ENCODE results near the gene PDE2A. TPM values are rescaled to one million over a fixed set of nuclear protein-coding genes. Genes with fewer than 3 reads are reported as not detected.

The PDE2A gene
- total RNA-seq, 4 donors from 2014 or later = 40.6 to 68.8 (median 47.6) TPM

DNA sequence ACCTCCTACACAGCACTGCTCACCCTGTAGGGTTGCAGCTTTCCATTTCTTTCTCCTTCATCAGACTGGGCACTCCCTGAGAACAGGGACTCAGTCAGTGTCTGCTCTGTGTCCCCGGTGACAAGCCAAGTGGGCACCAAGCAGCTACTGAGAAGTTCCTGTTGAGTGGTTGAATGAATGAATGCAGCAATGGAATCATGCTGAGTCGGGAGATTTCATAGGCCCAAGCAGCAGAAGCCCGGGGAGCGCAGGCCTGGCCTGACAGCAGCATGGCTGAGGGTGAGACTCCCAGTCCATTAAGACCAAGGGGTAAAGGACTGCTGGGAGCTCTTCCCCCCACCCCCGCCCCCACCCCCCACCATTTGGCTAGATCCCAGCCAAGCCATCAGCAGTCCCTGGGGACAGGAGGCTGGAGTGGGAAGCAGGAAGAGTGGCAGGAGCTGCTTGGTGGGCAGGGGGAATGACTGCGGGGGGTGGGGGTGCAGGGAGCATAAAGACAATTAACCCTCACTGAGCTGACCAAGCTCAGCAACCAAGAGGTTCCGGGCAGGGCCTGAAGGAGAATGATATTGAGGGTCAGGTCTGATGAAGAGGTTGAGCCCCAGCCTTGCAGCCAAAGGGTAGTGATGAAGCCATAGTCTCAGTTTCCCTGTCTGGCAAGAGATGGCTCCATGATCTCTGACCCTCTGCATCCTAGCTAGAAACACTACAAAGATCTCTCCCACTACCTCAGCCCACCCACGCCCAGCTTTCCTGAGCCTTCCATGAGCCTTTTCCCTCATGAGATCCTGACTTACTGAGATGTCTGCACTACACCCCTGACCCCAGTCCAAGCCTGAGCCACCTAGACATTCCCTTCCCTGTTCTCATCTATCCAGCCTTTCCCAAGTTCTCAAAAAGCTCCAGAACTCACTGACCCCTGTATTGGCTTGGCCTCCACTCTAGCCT, 2.8 kb downstream of the PDE2A start:
- DNase-seq (ENCODE audit: extremely low spot score) = no peak
- TF ChIP-seq POLR2A (IDR thresholded peaks at IDR 0.05; ENCODE audit: low read depth) = no peak
- TF ChIP-seq, protein P1, sequence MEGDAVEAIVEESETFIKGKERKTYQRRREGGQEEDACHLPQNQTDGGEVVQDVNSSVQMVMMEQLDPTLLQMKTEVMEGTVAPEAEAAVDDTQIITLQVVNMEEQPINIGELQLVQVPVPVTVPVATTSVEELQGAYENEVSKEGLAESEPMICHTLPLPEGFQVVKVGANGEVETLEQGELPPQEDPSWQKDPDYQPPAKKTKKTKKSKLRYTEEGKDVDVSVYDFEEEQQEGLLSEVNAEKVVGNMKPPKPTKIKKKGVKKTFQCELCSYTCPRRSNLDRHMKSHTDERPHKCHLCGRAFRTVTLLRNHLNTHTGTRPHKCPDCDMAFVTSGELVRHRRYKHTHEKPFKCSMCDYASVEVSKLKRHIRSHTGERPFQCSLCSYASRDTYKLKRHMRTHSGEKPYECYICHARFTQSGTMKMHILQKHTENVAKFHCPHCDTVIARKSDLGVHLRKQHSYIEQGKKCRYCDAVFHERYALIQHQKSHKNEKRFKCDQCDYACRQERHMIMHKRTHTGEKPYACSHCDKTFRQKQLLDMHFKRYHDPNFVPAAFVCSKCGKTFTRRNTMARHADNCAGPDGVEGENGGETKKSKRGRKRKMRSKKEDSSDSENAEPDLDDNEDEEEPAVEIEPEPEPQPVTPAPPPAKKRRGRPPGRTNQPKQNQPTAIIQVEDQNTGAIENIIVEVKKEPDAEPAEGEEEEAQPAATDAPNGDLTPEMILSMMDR (IDR thresholded peaks at IDR 0.05) = no peak
- TF ChIP-seq EP300 (IDR thresholded peaks at IDR 0.05) = no peak
- TF ChIP-seq POLR2AphosphoS5 (IDR thresholded peaks at IDR 0.05) = no peak
- H3K4me3 ChIP-seq = no peak overlapping the region
- H3K9me3 ChIP-seq = peaks cover 0 to 9% (median 6%) of the 10 kb centered on the region in 4 donors
- 47% methylated on average over 8 of the region's 8 CpGs for WGBS
- H3K27me3 ChIP-seq = peaks cover 3 to 92% (median 35%) of the 10 kb centered on the region in 4 donors
- no peaks in the 10 kb centered on the region for H3K36me3 ChIP-seq
- peaks cover 0 to 5% (median 2%) of the 10 kb centered on the region in 4 donors for H3K4me1 ChIP-seq
- no peak overlapping the region for H3K27ac ChIP-seq (replicated peaks in 1 of 4)
- intact Hi-C loops (cut with DNase I) = no loop called here

DNA sequence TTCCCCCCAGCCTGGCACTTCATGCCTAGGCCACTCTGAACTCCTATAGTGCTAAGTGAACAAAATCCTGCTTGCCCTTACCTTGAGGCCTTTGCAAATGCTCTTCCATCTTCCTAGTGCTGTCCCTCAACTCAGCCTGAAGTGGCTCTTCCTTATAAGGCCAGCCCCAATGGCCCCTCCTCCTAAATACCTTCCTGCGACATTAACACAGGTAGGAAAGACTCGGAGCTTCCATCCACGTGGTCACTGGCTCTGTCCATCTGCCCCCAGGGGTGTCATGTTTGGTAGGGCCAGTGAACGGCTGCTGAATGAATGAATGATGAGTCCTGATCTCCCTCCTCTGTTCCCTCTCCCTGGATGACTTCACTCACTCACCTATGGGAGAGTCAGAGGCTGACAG, 4.2 kb downstream of the PDE2A start:
- intact Hi-C loops (cut with DNase I) = no loop called here
- H3K27ac ChIP-seq (replicated peaks in 1 of 4) = no peak overlapping the region
- TF ChIP-seq POLR2A (IDR thresholded peaks at IDR 0.05; ENCODE audit: low read depth) (no peak), EP300 (IDR thresholded peaks at IDR 0.05) (no peak), POLR2AphosphoS5 (IDR thresholded peaks at IDR 0.05) (no peak)
- TF ChIP-seq, protein P1 (IDR thresholded peaks at IDR 0.05) = no peak
- H3K27me3 ChIP-seq = peaks cover 3 to 88% (median 23%) of the 10 kb centered on the region in 4 donors
- no peaks in the 10 kb centered on the region for H3K36me3 ChIP-seq
- no peak for DNase-seq (ENCODE audit: extremely low spot score)
- WGBS = 53% methylated on average over 4 of the region's 4 CpGs
- peaks cover 0 to 9% (median 6%) of the 10 kb centered on the region in 4 donors for H3K9me3 ChIP-seq
- H3K4me1 ChIP-seq = peaks cover 0 to 5% (median 2%) of the 10 kb centered on the region in 4 donors
- no peak overlapping the region for H3K4me3 ChIP-seq

DNA sequence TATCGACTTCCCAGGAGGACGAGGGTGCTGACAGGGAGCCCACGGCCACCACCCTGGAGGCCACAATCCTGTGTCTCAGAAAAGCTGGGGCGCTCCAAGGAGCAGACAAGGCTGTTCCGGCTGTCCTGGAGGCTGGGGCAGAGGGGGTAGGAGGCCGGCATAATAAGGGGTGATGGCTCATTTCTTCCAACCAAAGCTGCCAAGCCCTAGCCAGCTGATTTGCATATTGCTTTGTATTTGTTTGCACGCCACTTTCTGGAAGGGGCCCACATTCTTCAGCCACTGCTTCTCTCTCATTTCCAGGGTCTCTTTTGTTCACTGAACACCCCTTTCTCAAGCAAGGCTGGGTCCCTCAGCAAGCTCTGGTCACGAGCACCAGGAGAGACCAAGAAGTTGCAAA, 4.7 kb downstream of the PDE2A start:
- Histone ChIP-seq H3K9me3 (peaks cover 0 to 9% (median 6%) of the 10 kb centered on the region in 4 donors), H3K27ac (replicated peaks in 1 of 4) (no peak overlapping the region), H3K36me3 (no peaks in the 10 kb centered on the region), H3K27me3 (peaks cover 3 to 88% (median 19%) of the 10 kb centered on the region in 4 donors), H3K4me1 (peaks cover 0 to 5% (median 2%) of the 10 kb centered on the region in 4 donors), H3K4me3 (no peak overlapping the region)
- TF ChIP-seq POLR2A (IDR thresholded peaks at IDR 0.05; ENCODE audit: low read depth) = no peak
- no peak for TF ChIP-seq EP300 (IDR thresholded peaks at IDR 0.05)
- TF ChIP-seq, protein P1 (IDR thresholded peaks at IDR 0.05) = no peak
- no peak for TF ChIP-seq POLR2AphosphoS5 (IDR thresholded peaks at IDR 0.05)
- WGBS = 54% methylated on average over 8 of the region's 8 CpGs
- no peak for DNase-seq (ENCODE audit: extremely low spot score)
- intact Hi-C loops (cut with DNase I) = no loop called here

DNA sequence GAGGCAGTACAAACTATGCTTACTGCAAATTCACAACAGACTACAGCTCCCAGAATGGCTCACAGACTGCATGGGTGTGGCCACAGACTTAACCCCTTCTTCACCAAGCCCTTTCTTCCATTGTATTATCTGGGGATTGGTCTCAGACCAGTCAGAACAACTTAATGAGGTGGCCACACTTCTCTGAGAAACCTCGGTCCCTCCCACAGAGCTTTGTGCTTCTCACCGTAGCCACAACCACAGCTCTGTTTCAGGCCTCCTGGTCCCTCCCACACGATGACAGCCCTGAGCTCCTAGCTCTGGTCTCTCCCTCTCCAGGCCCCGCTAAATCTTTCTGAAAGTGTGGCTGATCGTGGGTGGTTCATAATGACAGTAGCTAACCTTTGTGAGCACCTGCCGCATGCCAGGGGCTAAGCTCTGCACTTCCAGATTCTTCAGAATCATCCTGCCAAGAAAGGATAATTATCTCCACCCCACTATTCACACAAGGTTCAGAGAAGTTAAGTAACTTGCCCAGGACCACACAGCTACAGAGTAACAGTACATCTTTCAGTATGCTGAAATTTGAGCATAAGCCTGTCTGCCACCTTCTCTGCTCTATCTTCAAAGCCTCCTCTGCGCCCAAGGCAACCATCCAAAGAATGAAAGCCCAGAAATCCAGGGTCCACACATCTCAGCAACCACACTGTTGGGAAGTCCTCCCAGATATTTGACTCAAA, 5.4 kb downstream of the PDE2A start:
- TF ChIP-seq, protein P1 (IDR thresholded peaks at IDR 0.05) = no peak
- no peak for TF ChIP-seq EP300 (IDR thresholded peaks at IDR 0.05)
- no peak for TF ChIP-seq POLR2AphosphoS5 (IDR thresholded peaks at IDR 0.05)
- TF ChIP-seq POLR2A (IDR thresholded peaks at IDR 0.05; ENCODE audit: low read depth) = no peak
- intact Hi-C loops (cut with DNase I) = no loop called here
- H3K4me3 ChIP-seq = no peak overlapping the region
- 65% methylated on average over 7 of the region's 7 CpGs for WGBS
- no peaks in the 10 kb centered on the region for H3K36me3 ChIP-seq
- peaks cover 0 to 84% (median 14%) of the 10 kb centered on the region in 4 donors for H3K27me3 ChIP-seq
- peaks cover 0 to 5% (median under 1%) of the 10 kb centered on the region in 4 donors for H3K4me1 ChIP-seq
- no peak for DNase-seq (ENCODE audit: extremely low spot score)
- H3K27ac ChIP-seq (replicated peaks in 1 of 4) = no peak overlapping the region
- H3K9me3 ChIP-seq = peaks cover 0 to 9% (median 6%) of the 10 kb centered on the region in 4 donors

Data from esophagus muscularis mucosa (tissue), 4 donors.